Testis (tissue), 3 donors: ENCODE measurements around the gene STARD5. TPM values are rescaled to one million over a fixed set of nuclear protein-coding genes. Genes with fewer than 3 reads are reported as not detected.

Experiments used
- DNase-seq: peaks from one replicate; pipeline ENCODE4 v3.0.0-alpha.2; 2019
- H3K27ac ChIP-seq, 2 donors: fragments of 200-600 bp; sonication (generic); one replicate each; pipeline ENCODE4 v1.5.1; 2019
- H3K27me3 ChIP-seq: fragments of 200-600 bp; sonication (generic); one replicate; pipeline ENCODE4 v1.5.1; 2019
- H3K36me3 ChIP-seq: fragments of 200-600 bp; sonication (generic); one replicate; pipeline ENCODE4 v1.5.1; 2017; ENCODE audit warnings: low read depth; ENCODE audit errors: missing control alignments
- H3K4me1 ChIP-seq: fragments of 200-600 bp; sonication (generic); one replicate; pipeline ENCODE4 v1.5.1; 2019
- H3K4me3 ChIP-seq, 2 donors: fragments of 200-600 bp; sonication (generic); one replicate each; pipeline ENCODE4 v1.5.1; 2017 to 2019
- H3K9me3 ChIP-seq: fragments of 200-600 bp; sonication (generic); one replicate; pipeline ENCODE4 v1.5.1; 2017
- POLR2A ChIP-seq: fragments of 450-650 bp; IDR thresholded peaks from one replicate; pipeline ENCODE4 v1.6.1; 2017; ENCODE audit warnings: antibody characterized with exemption, mild to moderate bottlenecking, moderate library complexity
- WGBS, 2 donors: methylation state at CpG; one replicate each; pipeline ENCODE4 v1.1.5; 2018; 5-methylcytosine and 5-hydroxymethylcytosine counted together
- intact Hi-C: fragments of 100-400 bp; cut with DNase I; formaldehyde crosslinking; loops from one replicate; pipeline ENCODE4 v1.15.1; 2023; ENCODE audit warnings: low total_unique reads
- polyA plus RNA-seq: library from polyadenylated mRNA; stranded (reverse); fragments of 350-450 nt; fragmentation: Illumina TruSeq; extraction: RNeasy Lipid Tissue Mini Kit (QIAGEN cat#74804); gene quantifications from one replicate; pipeline ENCODE4 v1.2.3, GENCODE V29; 2014; ENCODE audit warnings: low read depth, low replicate concordance; ENCODE audit not compliant: insufficient read depth
- total RNA-seq, 2 donors: library from RNA; depleted of rRNA; stranded (reverse); fragments of >200 nt; gene quantifications; one replicate each; pipeline ENCODE4 v1.2.3, GENCODE V29; 2016
- TF ChIP-seq, protein P1 (sequence below), 3 experiments: fragments of 450-650 bp in 2 of 3; fragments of 200-600 bp in 1 of 3; sonication (generic) in 1 of 3; IDR thresholded peaks; one replicate each; pipeline ENCODE4 v1.5.1; 2016 to 2019; ENCODE audit warnings: antibody characterized with exemption in 3 of 3, mild to moderate bottlenecking in 2 of 3, moderate library complexity in 1 of 3

STARD5 gene
- total and polyA plus RNA-seq, 3 donors from 2014 or later: 8.7 to 16.2 (median 15.7) TPM

DNA sequence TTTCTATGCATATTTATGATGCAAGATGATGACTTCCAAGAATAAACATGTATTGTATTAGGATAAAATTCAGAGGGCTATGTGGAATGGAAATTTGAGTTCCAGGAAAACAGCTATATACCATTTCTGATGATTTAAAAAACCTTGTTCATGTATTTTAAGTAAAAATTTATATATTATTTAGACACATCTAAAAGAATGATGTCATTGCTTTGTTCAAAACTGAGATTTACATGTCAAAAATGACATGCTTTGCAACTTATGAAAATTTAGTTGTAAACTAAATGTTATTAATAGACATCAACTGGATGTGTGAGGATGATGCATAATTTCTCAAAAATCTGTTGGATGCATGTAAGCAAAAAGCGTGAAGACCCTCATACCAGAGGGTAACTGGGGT lies 2.3 kb downstream of the STARD5 start:
- H3K36me3 ChIP-seq: no peaks in the 10 kb centered on the region
- no peaks in the 10 kb centered on the region for H3K27me3 ChIP-seq
- 81 to 86% methylated on average over 1 of the region's 1 CpG for WGBS, 2 donors
- H3K4me1 ChIP-seq: peaks cover 14% of the 10 kb centered on the region
- no peak for DNase-seq
- no peak for TF ChIP-seq POLR2A
- TF ChIP-seq, protein P1, sequence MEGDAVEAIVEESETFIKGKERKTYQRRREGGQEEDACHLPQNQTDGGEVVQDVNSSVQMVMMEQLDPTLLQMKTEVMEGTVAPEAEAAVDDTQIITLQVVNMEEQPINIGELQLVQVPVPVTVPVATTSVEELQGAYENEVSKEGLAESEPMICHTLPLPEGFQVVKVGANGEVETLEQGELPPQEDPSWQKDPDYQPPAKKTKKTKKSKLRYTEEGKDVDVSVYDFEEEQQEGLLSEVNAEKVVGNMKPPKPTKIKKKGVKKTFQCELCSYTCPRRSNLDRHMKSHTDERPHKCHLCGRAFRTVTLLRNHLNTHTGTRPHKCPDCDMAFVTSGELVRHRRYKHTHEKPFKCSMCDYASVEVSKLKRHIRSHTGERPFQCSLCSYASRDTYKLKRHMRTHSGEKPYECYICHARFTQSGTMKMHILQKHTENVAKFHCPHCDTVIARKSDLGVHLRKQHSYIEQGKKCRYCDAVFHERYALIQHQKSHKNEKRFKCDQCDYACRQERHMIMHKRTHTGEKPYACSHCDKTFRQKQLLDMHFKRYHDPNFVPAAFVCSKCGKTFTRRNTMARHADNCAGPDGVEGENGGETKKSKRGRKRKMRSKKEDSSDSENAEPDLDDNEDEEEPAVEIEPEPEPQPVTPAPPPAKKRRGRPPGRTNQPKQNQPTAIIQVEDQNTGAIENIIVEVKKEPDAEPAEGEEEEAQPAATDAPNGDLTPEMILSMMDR (IDR thresholded peaks at IDR 0.05): no peak
- intact Hi-C loops: no loop called here
- H3K27ac ChIP-seq: no peak overlapping the region
- no peaks in the 10 kb centered on the region for H3K9me3 ChIP-seq
- H3K4me3 ChIP-seq: no peak overlapping the region

DNA sequence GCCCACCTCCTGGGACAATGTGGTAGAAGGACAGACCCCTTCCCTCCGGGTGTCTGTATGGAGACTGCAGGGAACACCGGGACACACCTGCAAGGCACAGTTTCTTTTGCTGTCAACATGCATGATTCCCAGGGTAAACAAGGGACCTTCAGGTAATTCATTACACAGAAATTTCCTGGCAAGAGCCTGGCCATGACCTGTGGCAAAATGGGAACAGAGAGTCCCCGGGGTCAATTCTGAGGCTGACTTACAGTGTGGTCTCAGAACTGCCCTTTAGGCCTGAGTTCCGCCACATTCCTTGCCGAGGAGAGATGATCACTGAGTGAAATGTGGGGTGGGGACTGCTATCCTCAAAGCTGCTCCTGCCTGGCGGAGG lies 6.3 kb downstream of the STARD5 start:
- Histone ChIP-seq H3K4me3 (no peak overlapping the region), H3K4me1 (peaks cover 13% of the 10 kb centered on the region), H3K27ac (no peak overlapping the region), H3K27me3 (no peaks in the 10 kb centered on the region), H3K36me3 (no peaks in the 10 kb centered on the region), H3K9me3 (no peaks in the 10 kb centered on the region)
- TF ChIP-seq POLR2A: no peak
- TF ChIP-seq, protein P1 (IDR thresholded peaks at IDR 0.05): no peak
- intact Hi-C loops: no loop called here
- DNase-seq: no peak
- 87 to 88% methylated on average over 6 of the region's 6 CpGs for WGBS, 2 donors

DNA sequence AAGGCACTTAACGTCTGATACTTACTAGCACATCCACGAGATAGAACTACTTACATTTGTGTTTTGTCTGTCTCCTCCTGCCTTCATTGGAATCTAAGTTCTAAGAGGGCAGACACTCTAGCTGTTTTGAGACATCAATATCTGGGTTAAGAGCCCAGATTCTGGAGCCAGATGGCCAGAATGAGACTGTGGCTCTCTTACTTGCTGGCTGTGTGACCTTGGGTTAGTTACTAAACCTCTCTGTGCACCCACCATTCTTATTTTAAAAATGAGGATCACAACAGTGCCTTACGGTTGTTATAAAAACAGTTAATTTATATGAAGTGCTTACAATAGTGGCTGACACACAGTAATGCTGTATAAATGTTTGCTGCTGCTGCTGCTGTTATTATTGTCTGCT lies 7.7 kb downstream of the STARD5 start:
- TF ChIP-seq, protein P1 (IDR thresholded peaks at IDR 0.05): no peak
- no peak for TF ChIP-seq POLR2A
- DNase-seq: no peak
- Histone ChIP-seq H3K4me3 (no peak overlapping the region), H3K27me3 (no peaks in the 10 kb centered on the region), H3K27ac (no peak overlapping the region), H3K36me3 (no peaks in the 10 kb centered on the region), H3K4me1 (peaks cover 12% of the 10 kb centered on the region), H3K9me3 (no peaks in the 10 kb centered on the region)
- intact Hi-C loops: no loop called here
- 77 to 82% methylated on average over 3 of the region's 3 CpGs for WGBS, 2 donors

DNA sequence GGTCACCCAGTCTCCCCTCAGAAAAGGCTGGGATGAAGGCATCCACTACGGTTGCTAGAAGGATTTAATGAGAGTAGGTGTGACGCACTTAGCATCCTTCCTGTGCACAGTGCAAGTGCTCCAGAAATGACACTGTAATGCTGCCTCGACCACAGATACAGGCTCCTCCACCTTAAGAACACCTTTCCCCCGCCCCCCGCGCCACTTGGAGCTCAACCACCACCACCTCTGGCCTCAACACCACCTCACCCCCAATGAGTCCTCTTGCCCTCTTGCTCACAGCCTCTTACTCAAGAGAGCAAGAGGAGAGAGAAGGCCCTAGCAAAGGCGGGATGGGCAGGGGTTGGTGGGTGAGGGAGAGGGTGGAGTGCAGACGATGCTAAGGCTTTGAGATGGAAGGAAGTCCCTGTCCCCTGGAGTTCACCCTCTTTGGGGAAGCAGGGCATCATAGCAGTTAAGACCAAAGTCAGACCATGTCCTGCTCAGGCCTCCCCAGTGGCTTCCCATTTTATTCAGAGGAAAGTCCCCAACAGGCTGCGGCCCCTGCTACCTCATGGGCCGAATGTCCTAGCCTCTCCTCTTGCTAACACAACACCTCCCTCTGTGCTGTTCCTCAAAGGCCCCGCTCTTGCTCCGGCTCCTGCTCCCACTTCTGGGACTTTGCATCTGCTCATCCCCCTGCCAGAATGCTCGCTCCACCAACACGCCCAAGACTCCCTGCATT lies 8.3 kb downstream of the STARD5 start:
- TF ChIP-seq, protein P1 (IDR thresholded peaks at IDR 0.05): no peak
- TF ChIP-seq POLR2A: no peak
- WGBS, 2 donors: 89 to 93% methylated on average over 14 of the region's 14 CpGs
- H3K9me3 ChIP-seq: no peaks in the 10 kb centered on the region
- H3K4me3 ChIP-seq: no peak overlapping the region
- H3K27me3 ChIP-seq: no peaks in the 10 kb centered on the region
- intact Hi-C loops: no loop called here
- no peak for DNase-seq
- peaks cover 16% of the 10 kb centered on the region for H3K4me1 ChIP-seq
- no peaks in the 10 kb centered on the region for H3K36me3 ChIP-seq
- no peak overlapping the region for H3K27ac ChIP-seq

DNA sequence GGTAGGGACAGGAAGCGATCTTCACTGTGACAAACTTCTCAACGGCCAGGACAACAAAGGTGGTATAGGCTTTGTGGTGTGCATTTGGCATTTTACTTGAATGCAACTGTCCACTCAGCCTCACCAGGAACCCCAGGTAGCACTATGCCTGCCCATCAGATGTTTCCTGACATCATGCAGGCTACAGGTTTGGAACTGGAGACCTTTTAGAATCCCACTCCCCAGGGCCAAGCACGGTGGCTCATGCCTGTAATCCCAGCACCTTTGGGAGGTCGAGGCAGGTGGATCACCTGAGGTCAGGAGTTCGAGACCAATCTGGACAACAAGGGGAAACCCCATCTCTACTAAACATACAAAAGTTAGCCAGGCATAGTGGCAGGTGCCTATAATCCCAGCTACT lies 9.6 kb downstream of the STARD5 start:
- no peak for DNase-seq
- intact Hi-C loops: no loop called here

More for the DNA sequence above, 9.6 kb downstream of the STARD5 start:
- no peaks in the 10 kb centered on the region for H3K9me3 ChIP-seq
- no peak for TF ChIP-seq POLR2A
- TF ChIP-seq, protein P1 (IDR thresholded peaks at IDR 0.05): no peak
- H3K27me3 ChIP-seq: no peaks in the 10 kb centered on the region
- H3K36me3 ChIP-seq: no peaks in the 10 kb centered on the region
- WGBS, 2 donors: 92 to 94% methylated on average over 4 to 5 of the region's 5 CpGs
- no peak overlapping the region for H3K27ac ChIP-seq
- no peak overlapping the region for H3K4me3 ChIP-seq
- peaks cover 16% of the 10 kb centered on the region for H3K4me1 ChIP-seq
